DND-41 (cell line): Measurements from ENCODE around the gene LMX1B.

ENCODE experiments used
- ATAC-seq: fragments of 200-7000 bp; cut with Tn5 transposase; 3 replicates; pipeline ENCODE4 v1.9.1; 2021; ENCODE audit warnings: low read depth; ENCODE audit not compliant: insufficient read depth
- DNase-seq: peaks from one replicate; pipeline ENCODE4 v3.0.0-alpha.2; 2020
- H2AFZ ChIP-seq: 2 replicates; pipeline ENCODE4 v1.6.0; 2012; ENCODE audit warnings: low read depth, low read length
- H3K27ac ChIP-seq: 2 replicates; pipeline ENCODE4 v1.5.1; 2012; ENCODE audit warnings: low read length, inconsistent platforms
- H3K27me3 ChIP-seq: fragments of 200-600 bp; sonication (generic); 2 replicates; pipeline ENCODE4 v1.6.0; 2012; ENCODE audit warnings: low read length, mild to moderate bottlenecking, inconsistent platforms; ENCODE audit not compliant: insufficient read depth, poor library complexity
- H3K36me3 ChIP-seq: 2 replicates; pipeline ENCODE4 v1.5.1; 2012; ENCODE audit warnings: low read length, inconsistent platforms; ENCODE audit not compliant: insufficient read depth
- H3K4me1 ChIP-seq: 2 replicates; pipeline ENCODE4 v1.5.1; 2012; ENCODE audit warnings: mild to moderate bottlenecking, low read length; ENCODE audit not compliant: insufficient read depth
- H3K4me2 ChIP-seq: 2 replicates; pipeline ENCODE4 v1.6.0; 2012; ENCODE audit warnings: mild to moderate bottlenecking, moderate library complexity, low read length, inconsistent platforms; ENCODE audit not compliant: insufficient read depth
- H3K4me3 ChIP-seq, 2 experiments: fragments of 200-600 bp in 1 of 2; shearing (Covaris generic) in 1 of 2; 2 replicates each; pipeline ENCODE4 v1.5.1; 2012 to 2016; ENCODE audit warnings: inconsistent platforms in 2 of 2, low read length in 2 of 2, mild to moderate bottlenecking in 2 of 2, low read depth in 1 of 2, moderate library complexity in 1 of 2
- H3K79me2 ChIP-seq: 2 replicates; pipeline ENCODE4 v1.6.0; 2012; ENCODE audit warnings: low read length, inconsistent platforms; ENCODE audit not compliant: insufficient read depth
- H3K9ac ChIP-seq: 2 replicates; pipeline ENCODE4 v1.6.0; 2012; ENCODE audit warnings: low read depth, mild to moderate bottlenecking, inconsistent platforms, low read length, moderate library complexity
- H3K9me3 ChIP-seq: 2 replicates; pipeline ENCODE4 v1.5.1; 2012; ENCODE audit warnings: low read length, moderate library complexity, mild to moderate bottlenecking, inconsistent platforms; ENCODE audit not compliant: insufficient read depth, severe bottlenecking
- H4K20me1 ChIP-seq: 2 replicates; pipeline ENCODE4 v1.6.0; 2012; ENCODE audit warnings: low read length; ENCODE audit not compliant: insufficient read depth
- EZH2 ChIP-seq: IDR thresholded peaks from 3 replicates; pipeline ENCODE4 v1.6.1; 2012; ENCODE audit warnings: borderline replicate concordance, low read depth, mild to moderate bottlenecking, moderate library complexity, low read length, inconsistent platforms; ENCODE audit not compliant: severe bottlenecking
- TF ChIP-seq, protein P1 (sequence below): IDR thresholded peaks from 2 replicates; pipeline ENCODE4 v1.5.1; 2012; ENCODE audit warnings: borderline replicate concordance, low read length, moderate library complexity, mild to moderate bottlenecking; ENCODE audit not compliant: poor library complexity, severe bottlenecking; ENCODE audit errors: extremely low read depth

LMX1B gene

DNA sequence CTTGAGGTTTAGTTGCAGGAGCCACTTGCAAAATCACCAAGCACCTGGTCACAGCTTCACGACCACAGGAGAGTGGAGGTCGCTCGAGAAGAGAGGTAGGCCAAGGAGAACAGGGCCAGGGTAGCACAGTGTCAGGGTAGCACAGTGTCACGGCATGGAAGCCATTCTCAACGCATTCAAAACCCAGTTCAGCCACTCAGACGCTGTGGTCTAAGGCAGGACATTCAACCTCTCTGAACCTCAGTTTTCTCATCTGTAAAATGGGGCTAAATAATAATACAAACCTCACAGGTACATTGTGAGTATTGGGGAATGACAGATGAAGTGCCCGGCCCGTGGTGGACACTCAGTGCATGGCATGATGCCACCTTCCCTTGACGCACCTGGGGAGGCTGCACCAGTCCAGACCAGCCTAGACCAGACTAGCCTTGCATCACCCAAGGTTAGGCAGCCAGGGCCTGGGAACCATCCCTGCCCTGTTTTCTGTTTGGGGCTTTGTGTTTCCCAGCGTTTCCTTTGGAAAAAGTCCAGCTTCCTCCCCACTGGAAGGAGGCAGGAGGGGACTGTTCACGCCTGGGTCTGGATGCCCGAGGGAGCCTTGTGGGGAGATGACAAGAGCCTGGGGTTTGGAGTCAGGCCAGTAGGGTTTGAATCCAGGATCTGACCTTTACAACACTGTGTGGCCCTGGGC, 7.8 kb upstream of the LMX1B start:
- Histone ChIP-seq H3K9me3 (no peaks in the 10 kb centered on the region), H3K36me3 (no peaks in the 10 kb centered on the region), H4K20me1 (no peaks in the 10 kb centered on the region), H2AFZ (no peak overlapping the region), H3K4me1 (no peaks in the 10 kb centered on the region), H3K79me2 (no peaks in the 10 kb centered on the region), H3K9ac (no peak overlapping the region), H3K27ac (no peak overlapping the region), H3K4me3 (no peak overlapping the region), H3K27me3 (no peaks in the 10 kb centered on the region), H3K4me2 (no peak overlapping the region)
- TF ChIP-seq EZH2: no peak
- TF ChIP-seq, protein P1, sequence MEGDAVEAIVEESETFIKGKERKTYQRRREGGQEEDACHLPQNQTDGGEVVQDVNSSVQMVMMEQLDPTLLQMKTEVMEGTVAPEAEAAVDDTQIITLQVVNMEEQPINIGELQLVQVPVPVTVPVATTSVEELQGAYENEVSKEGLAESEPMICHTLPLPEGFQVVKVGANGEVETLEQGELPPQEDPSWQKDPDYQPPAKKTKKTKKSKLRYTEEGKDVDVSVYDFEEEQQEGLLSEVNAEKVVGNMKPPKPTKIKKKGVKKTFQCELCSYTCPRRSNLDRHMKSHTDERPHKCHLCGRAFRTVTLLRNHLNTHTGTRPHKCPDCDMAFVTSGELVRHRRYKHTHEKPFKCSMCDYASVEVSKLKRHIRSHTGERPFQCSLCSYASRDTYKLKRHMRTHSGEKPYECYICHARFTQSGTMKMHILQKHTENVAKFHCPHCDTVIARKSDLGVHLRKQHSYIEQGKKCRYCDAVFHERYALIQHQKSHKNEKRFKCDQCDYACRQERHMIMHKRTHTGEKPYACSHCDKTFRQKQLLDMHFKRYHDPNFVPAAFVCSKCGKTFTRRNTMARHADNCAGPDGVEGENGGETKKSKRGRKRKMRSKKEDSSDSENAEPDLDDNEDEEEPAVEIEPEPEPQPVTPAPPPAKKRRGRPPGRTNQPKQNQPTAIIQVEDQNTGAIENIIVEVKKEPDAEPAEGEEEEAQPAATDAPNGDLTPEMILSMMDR: no peak
- DNase-seq (no peak), ATAC-seq (no peak)

DNA sequence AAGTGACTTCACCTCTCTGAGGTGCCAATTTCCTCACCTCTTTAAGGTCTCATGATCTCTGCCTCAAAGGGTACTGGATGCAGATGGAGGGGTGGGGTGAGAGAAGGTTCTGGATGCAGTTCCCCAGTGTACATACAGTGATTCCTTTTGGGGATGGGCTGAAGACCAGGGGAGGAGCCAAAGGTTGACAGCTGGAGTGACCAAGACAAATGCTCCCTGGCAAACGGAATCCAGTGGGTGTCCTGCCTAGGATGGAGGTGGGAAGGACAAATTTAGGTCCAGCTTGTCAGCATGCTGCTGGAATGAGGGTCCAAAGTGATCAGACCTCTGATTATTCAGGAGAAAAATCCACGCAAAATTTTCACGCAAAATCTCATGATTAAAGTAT, 7.3 kb upstream of the LMX1B start:
- TF ChIP-seq, protein P1: no peak
- no peak for TF ChIP-seq EZH2
- no peaks in the 10 kb centered on the region for H4K20me1 ChIP-seq
- no peak overlapping the region for H2AFZ ChIP-seq
- no peaks in the 10 kb centered on the region for H3K9me3 ChIP-seq
- H3K4me1 ChIP-seq: no peaks in the 10 kb centered on the region
- no peak for ATAC-seq
- no peak overlapping the region for H3K27ac ChIP-seq
- no peak for DNase-seq
- no peak overlapping the region for H3K4me3 ChIP-seq
- H3K36me3 ChIP-seq: no peaks in the 10 kb centered on the region
- no peaks in the 10 kb centered on the region for H3K27me3 ChIP-seq
- H3K9ac ChIP-seq: no peak overlapping the region
- H3K4me2 ChIP-seq: no peak overlapping the region
- H3K79me2 ChIP-seq: no peaks in the 10 kb centered on the region

DNA sequence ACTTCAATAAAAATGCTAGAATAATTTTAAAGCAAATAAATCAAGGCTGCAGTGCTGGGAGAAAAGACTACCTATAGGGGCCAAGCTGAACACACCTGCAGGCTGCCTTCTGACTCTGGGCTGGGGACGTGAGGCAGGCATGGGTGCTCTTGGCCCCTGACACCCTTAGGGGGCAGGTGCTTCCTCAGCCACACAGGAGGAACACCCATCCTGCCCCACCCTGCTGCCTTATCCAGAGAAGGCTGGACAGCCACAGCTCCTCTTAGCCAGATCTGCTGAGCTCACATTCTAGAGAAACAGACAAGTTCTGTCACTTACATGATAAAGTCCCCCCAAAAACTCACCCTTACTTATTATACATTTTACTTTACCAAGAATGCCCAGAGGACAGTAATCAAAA, 6.6 kb upstream of the LMX1B start:
- Histone ChIP-seq H3K79me2 (no peaks in the 10 kb centered on the region), H3K9me3 (no peaks in the 10 kb centered on the region), H4K20me1 (no peaks in the 10 kb centered on the region), H3K27me3 (no peaks in the 10 kb centered on the region), H3K4me2 (no peak overlapping the region), H3K36me3 (no peaks in the 10 kb centered on the region), H3K4me1 (no peaks in the 10 kb centered on the region), H3K4me3 (no peak overlapping the region), H2AFZ (no peak overlapping the region), H3K27ac (no peak overlapping the region), H3K9ac (no peak overlapping the region)
- TF ChIP-seq, protein P1: no peak
- TF ChIP-seq EZH2: no peak
- ATAC-seq (no peak), DNase-seq (no peak)
